ENCODE results near the gene SLC7A9.

- no peak for TF ChIP-seq CTCF (IDR thresholded peaks at IDR 0.05)
- TF ChIP-seq POLR2A (IDR thresholded peaks at IDR 0.05): no peak
- no peak for TF ChIP-seq POLR2AphosphoS5 (IDR thresholded peaks at IDR 0.05)
These were observed 39.1 kb downstream of the SLC7A9 start for GRCh38 chr19:32830231-32831014.

All from sigmoid colon (tissue), 4 donors.